Stimulated activated CD8-positive, alpha-beta memory T cell treated with anti-CD3 and anti-CD28 coated beads, Interleukin-12 subunit alpha, Interleukin-12 subunit beta, amount 100 ng/mL, for 1 hour (primary cell): ENCODE results near the gene CCDC192.

Experiments used
- DNase-seq: peaks from one replicate; pipeline ENCODE4 v3.0.0-alpha.2; 2020; ENCODE audit warnings: low read depth

CCDC192 gene

DNA sequence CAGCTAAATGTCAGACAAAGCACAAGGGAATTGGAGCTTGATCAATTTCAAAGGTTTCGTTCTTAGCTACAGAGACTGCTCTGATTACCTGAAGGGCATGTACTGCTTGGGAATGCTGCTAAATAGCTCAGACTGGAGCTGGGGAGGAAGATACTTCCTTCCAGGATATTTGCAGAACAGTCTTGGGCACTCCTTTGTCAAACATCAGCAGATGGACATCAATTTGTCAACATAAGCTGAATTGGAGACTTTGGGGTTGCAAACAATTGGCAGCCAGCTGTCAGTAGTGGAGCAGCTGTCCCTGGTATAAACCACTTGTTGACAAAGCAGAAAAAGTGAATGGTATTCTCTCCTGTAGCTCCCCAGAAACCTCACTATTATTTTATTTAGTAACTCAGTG is 182.0 kb downstream of the CCDC192 start:
- DNase-seq, result no peak

DNA sequence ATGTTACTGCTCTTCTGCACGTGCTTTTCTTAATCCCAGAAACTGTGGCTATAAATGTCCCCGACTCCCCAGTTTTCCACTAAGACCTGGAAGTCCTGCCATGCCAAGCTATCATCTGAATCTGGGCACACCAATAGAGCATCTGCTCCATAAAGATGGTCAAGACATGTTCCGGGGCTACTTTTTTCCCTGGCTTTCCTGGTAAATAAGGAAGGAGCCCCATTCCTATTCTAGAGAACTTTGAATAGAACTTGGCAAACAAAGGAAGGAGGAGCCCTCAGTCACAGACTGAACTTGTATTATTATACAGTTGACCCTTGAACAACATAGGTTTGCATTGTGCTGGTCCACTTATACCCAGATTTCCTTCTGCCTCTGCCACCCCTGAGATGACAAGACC is 182.9 kb downstream of the CCDC192 start:
- DNase-seq, result no peak

DNA sequence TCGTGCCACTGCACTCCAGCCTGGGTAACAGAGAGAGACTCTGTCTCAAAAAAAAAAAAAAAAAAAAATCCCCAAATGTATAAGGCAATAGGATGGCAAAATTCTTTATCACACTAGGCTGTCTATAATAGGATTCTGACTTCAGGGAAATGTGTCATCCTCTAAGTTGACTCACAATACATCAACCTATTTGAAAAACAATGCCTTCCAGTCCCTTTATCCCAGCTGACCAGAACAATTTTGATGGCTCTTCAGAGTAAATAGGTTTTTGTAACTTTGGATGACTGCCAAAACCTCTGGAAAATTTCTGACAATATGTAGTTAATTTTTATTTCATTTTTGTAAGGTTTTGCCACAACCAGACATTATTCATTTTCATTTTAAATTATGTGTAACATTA is 184.1 kb downstream of the CCDC192 start:
- DNase-seq, result no peak

DNA sequence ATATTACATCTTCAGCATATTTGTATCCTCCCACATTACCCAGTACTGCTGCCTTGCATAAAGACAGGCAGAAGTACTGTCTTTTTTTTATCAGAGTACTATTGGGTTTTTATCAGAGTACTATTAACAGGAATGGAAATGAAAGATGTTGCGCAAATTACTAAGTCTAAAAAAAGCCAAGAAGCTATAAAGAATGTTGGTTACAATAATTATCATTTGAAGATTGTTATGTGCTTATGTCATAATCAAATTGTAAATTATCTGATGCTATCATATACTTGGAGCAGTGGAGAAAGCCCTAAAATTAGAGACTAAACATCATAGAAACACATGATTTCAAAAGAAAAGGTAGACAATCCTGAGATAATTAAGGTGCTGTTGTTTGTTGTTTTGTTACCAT is 188.8 kb downstream of the CCDC192 start:
- DNase-seq, result no peak

DNA sequence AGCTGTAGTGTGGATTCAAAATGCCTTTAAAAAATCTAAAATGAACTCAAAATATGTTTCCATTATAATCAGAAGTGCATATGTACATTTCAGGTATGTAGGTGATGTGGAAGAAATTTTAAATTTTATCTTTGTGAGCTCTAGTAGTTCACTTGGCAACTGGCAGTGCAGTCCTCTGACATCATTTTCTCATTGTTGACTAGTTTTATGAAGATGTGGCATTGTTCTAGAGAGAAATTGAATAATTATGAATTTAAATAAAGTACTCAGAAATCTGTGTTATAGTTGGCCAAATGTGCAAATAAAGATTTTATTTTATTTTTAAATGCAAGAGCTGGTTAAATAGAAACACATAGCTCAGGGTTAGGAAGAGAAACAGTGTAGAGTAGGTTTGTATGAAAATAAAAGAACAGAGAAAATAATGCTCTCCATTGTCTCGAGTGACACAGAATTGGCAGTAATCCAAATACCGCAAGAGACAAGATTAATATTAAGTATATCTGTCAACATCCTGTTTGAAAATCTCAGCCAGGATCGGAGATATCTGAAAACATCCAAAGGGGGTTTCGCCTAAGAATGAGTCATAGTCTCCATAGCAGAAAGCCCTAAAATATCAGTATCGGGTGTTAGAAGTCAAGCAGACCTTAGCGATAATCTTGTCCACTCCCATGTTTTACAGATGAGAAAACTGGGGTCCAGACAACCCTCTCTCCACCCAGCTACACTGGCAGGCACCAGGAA is 189.4 kb downstream of the CCDC192 start:
- DNase-seq, result no peak

DNA sequence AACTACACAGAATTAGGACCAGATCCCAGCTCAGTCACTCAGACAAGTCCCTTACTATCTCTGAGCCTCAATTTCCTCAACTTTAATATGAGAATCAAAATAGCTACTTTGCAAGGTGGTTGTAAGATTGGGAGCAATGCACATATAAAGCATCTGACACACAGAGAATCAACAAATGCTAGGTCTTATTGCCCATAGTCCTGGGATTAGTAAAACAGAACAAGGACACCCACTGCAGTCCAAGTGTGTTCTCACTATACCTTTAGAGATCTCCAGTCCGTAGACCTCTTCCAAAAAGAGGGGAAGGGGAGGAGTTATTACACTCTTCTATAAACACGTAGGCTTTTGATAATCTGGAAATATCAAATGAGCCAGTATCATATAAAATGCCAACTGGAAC is 190.0 kb downstream of the CCDC192 start:
- DNase-seq, result no peak

DNA sequence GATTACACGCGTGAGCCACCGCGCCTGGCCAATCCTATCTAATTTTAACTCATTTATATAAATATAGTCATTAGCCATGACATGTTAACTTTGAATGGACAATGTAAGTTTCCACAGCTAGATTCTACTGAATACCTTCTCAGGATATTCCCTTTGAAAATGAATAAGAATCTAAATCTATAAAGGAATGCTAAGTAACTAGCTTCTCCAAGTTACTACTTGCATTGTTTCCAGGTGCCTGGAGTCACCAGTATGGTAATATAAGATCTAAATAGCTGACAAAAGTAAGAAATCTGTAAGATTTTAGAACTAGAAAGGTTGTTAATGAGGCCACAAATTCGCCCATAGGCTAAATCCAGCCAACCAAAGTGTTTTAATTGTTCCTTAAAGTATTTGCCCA is 191.3 kb downstream of the CCDC192 start:
- no peak for DNase-seq

DNA sequence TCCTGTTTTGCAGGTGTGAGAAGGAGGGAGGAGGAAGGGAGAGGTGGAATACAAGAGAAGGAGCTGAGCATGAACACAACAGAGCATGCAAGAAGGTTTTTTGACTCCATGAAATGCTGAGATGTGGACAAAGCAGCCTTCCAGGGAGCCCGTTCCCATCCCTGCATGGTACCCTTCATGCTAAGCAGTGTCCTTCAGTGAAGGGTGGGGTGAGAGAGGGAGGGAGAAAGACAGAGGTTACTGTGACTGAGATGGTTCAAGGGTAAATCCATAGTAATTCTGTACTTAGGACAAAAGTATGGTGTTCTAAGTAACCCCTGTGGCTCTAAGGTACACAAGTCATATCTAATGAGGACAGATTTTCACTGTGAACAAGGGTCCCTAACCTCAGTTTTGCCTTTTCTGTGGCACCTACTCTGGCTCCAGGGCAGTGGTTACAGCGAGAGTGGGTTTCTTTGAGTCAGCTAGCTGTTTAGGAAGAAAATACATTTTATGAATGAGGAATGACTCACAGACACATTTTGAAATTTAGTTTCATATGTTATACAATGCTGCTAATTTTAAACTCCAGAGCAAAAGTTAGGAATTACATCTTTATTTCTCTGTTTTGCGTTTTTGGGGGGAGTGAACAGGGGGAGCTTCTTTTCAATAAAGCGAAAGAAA is 195.5 kb downstream of the CCDC192 start:
- DNase-seq, result no peak

DNA sequence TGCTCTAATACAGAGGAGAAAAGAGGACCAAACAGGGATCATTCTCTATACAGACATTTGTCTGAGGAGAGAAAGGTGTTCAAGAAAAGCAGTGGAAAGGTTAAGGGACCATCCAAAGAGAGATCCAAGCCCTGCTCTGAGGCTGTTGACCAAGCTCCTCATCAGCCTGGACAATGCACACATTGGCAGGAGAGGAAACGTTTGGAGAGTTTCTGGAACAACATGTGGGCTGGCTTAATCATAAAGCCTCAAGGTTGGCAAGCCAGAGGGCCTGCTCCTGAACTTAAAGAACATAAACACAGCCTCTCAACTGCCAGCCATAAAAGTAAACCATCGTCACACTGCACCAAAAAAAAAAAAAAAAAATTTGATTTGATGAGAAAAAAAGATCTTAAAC is 196.0 kb downstream of the CCDC192 start:
- DNase-seq, result no peak

DNA sequence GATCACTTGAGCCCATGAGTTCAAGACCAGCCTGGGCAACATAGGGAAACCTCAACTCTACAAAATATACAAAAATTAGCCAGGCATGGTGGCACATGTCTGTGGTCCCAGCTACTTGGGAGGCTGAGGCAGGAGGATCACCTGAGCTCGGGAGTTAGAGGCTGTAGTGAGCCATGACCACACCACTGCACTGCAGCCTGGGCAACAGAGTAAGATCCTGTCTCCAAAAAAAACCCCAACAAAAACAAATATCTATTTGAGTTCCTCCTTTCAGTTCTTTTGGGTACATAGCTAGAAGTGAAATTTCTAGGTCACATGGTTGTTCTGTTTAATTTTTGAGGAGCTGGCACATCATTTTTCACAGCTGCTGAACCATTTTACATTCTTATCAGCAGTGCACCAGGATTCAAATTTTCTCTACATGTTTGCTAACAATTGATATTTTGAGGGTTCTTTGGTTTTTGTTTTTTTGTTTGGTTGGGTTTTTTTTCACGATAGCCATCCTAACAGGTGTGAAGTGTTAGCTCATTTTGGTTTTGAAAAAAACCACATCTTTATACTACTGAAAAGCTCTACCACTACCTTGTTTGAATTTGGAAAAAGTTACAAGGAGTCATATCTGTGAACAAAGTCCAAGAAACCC is 203.5 kb downstream of the CCDC192 start:
- no peak for DNase-seq

DNA sequence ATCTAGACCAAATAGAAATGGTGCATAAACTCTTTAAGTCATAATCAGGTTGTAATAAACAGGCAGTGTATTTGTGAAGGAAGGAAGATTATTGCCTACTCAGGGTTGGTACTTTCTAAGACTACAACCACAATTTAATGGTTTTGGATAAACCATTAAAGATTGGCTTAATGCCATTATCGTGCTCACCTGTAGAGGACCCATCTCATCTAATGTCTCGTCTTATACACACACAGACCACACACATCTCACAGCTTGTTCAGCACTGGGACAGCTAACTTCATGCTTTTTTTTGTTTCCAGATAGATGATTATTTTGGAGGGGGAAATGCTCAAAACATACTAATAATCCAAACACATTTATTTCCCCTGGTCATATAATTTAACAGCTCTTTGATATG is 204.7 kb downstream of the CCDC192 start:
- DNase-seq, result no peak

DNA sequence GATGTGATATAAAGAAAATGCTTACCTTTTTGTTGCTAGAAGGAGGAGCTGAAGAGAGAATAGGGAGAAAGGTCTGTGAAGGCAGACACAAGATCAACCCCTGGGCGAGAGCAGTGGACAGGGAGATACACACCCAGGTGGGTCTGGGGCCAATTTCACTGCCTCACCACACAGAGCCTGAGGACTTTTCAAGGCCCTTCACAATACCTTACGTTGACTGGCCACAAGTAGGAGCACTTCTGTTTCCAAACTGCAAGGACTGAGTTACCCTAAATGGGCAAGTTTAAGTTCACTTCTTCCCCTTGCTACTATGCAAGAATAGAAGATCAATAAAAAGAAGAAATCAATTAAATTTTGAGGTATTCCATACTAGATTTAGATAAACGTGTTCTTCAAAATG is 205.9 kb downstream of the CCDC192 start:
- no peak for DNase-seq

DNA sequence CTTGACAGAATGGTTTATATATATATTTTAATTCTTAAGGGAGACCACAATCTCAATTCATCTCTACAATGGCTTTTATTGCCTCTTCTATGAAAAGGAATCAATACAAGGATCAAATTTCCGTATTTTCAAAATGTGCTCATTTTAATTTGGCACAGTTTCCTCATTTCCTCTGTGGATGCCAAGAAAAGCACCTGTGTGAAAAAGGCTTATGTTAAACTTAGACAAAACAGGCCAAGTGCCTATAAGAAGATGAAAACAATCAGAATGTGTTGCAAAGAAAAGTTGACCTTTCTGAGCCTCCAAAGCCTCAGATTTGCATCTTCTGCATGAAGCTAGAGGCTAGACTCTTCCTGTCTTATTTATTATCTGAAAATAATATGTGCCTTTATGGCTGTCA is 206.6 kb downstream of the CCDC192 start:
- DNase-seq, result no peak

DNA sequence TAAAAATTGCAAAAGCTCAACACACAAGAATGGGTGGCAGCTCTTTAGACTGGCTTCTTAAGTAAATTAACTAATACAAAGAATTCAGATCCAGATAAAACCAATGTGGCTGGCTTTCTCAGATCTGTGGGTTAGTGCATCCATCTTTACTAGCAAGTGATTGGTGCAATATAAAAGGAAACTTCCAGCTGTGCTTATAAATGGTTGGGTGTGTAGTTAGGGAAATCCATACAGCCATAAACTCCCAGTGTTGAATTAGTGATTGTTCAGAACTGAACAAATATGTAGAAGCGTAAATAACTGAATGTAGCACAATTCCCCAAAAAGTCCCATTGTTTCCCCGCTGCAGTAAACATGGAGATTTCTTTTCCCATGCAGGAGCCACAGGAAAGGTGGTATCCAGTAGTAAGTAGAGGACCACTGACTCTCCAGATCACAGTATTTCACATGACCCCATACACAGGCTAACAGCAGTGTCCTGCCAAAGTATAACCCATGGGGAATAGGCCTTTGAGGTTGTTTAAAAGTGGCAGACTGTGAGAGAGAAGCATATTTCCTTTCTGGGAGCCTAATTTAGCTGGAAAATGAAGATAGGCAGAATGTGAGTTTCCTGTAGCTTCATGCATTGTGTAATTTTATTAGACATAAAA is 207.2 kb downstream of the CCDC192 start:
- no peak for DNase-seq

DNA sequence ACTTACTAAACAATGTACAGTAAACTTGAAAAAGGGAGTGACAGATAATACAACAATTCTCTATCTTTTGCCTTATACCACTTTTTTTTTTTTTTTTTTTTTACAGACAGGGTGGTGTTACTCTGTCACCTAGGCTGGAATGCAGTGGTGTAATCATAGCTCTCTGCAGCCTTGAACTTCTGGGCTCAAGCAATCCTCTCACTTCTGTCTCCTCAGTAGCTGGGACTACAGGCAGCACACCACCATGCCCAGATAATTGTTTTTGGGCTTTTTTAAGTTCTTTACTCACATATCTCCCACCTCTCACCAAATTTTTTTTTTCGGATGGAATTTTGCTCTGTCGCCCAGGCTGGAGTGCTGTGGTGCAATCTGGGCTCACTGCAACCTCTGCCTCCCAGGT is 208.4 kb downstream of the CCDC192 start:
- DNase-seq, result no peak

DNA sequence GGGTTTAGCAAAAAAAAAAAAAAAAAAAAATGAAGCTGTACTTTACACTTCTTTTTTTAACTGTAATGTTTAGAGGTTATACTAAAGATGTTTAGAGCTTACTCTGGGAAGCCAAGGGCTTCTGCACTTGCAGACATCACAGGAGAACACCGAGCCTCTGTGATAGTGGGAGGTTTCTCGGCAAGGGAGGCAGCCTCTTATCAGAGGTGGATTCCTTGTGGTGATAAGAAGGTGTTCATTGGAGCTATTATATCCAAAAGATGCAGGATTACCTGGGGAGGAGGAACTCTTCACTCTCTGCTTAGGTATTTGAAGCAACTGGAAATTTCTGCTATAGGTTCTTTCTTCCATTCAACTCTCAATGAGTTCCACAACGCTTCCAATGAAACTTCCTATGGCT is 209.2 kb downstream of the CCDC192 start:
- DNase-seq, result no peak

DNA sequence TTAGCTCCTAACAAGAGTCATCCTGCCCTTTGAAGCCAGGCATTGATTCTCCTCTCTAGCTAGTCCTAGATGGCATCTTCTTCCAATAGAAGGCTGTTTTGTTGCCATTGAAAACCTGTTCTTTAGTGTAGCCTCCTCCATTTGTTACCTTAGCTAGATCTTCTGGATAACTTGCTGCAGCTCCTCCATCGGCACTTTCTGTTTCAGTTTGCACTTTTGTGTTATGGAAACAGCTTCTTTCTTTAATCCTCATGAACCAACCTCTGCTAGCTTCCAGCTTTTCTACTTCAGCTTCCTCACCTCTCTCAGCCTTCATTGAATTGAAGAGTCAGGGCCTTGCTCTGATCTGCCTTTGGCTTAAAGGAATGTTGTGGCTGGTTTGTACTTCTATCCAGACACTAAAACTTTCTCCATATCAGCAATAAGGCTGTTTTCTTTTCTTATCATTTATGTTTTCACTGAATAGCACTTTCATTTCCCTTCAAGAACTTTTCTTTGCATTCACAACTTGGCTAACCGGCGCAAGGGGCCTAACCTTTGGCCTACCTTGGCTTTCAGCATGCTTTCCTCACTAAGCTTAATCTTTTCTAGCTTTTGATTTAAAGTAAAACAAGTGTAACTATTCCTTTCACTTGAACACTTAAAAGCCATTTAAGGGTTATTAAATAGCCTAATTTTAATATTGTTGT is 213.8 kb downstream of the CCDC192 start:
- no peak for DNase-seq

DNA sequence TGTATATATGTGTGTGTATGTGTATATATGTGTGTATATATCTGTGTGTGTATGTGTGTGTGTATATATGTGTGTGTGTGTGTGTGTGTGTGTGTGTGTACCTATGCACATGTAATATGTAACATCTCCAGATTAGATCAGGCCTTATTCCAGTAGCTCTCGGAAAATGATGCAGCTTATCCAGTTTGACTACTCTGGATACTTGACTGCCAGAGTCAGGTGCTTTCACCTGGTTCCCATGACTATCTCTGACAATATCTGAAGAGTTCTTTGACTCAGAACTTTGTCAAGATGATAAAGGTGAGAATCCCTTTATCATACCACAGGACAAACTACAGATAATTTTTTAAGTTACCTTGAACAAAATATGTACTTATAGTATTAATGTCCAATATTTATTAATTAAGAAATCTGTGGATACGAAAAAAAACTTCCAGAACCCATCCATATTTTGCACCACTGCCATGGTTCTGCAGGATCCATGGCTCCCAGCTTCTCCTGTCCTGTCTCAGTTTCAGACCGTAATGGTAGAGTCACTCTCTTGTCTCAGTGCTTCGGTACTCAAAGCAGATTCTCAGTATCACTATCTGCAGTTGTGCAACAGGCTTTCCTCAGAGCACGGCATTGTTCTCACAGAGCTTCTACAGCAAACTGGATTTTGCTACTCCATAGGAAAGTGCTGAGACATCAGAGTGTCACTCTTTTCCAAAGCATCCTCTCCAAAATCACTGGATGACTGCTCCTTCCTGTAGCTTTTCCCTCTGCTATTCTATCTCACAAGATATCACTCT is 216.0 kb downstream of the CCDC192 start:
- DNase-seq, result no peak

DNA sequence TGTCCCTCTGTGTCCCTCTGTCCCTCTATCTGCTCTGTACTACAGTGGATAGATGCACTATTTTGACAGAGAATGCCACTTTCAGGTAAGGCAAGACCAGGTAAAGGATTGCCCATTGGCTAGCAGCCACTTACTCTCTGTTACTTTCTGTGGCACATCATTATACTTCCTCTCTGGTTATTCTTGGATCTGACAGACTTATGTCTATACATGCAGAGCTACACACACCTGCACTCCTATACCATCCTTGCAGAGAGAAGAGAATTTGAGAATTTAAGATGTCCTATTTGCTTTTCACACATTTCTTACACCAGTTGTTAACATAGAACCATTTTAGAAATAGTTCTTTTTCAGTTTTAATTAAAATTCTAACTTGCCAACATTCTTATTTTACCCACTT is 216.6 kb downstream of the CCDC192 start:
- no peak for DNase-seq

DNA sequence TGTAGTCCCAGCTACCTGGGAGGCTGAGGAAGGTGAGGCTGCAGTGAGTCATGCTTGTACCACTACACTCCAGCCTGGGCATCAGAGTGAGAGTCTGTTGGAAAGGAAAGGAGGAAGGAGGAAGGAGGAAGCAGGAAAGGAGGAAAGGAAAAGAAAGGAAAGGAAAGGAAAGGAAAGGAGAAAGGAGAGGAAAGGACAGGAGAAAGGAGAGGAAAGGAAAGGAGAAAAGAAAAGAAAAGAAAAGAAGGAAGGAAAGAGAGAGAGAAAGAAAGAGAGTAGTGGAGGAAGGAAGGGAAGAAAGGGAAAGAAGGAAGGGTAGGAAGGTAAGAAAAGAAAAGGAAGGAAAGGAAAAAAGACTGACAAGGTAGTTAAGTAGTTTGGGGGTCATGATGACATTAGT is 217.7 kb downstream of the CCDC192 start:
- DNase-seq, result no peak

DNA sequence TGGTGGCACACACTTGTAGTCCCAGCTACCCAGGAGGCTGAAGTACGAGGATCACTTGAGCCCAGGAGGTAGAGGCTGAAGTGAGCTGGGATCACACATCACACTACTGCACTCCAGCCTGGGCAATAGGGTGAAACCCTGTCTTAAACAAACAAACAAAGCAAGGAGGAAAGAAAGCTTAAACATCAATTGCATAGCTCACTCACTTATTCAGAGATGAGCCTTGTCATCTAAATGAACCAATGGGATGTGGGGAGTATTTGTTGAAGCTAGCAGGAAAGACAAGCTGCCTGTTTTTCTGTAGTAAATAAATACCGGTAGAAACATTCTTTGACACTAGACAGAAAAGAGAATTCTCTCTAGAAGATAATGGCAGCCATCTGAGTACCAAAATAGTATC is 219.4 kb downstream of the CCDC192 start:
- DNase-seq, result no peak
